Stomach (tissue), 9 donors: ENCODE data around the gene ARL8B. TPM values are rescaled to one million over a fixed set of nuclear protein-coding genes. Genes with fewer than 3 reads are reported as not detected.

Source experiments
- DNase-seq, 2 donors: peaks; one replicate each; pipeline versions ENCODE4 v3.0.0 to v3.0.0-alpha.2; 2013 to 2019
- H3K27ac ChIP-seq, 5 donors: fragments of 200-600 bp in 4 of 5; sonication (generic) in 4 of 5; one replicate each; pipeline ENCODE4 v1.5.1; 2013 to 2019; ENCODE audit warnings: mild to moderate bottlenecking in 1 of 5, moderate library complexity in 1 of 5
- H3K27me3 ChIP-seq, 3 donors: fragments of 200-600 bp; sonication (generic); one replicate each; pipeline ENCODE4 v1.5.1; 2017 to 2019; ENCODE audit warnings: mixed run types in 1 of 3
- H3K36me3 ChIP-seq, 4 donors: fragments of 200-600 bp; sonication (generic); 1 replicate in 3 of 4; 2 replicates in 1 of 4; pipeline ENCODE4 v1.5.1; 2016 to 2019
- H3K4me1 ChIP-seq, 4 donors: fragments of 200-600 bp; sonication (generic); one replicate each; pipeline ENCODE4 v1.5.1; 2016 to 2019
- H3K4me3 ChIP-seq, 4 donors: fragments of 200-600 bp; sonication (generic) in 3 of 4; one replicate each; pipeline ENCODE4 v1.5.1; 2016 to 2019; ENCODE audit warnings: mild to moderate bottlenecking in 1 of 4
- H3K9me3 ChIP-seq, 4 donors: fragments of 200-600 bp; sonication (generic); one replicate each; pipeline ENCODE4 v1.5.1; 2016 to 2019
- EP300 ChIP-seq: sonication (generic); formaldehyde crosslinking; IDR thresholded peaks from one replicate; pipeline ENCODE4 v1.6.1; 2017; ENCODE audit warnings: antibody characterized with exemption
- POLR2A ChIP-seq, 4 donors: fragments of 450-650 bp; IDR thresholded peaks; one replicate each; pipeline ENCODE4 v1.6.1; 2016; ENCODE audit warnings: antibody characterized with exemption in 4 of 4, control low read depth in 2 of 4, mild to moderate bottlenecking in 1 of 4, moderate library complexity in 1 of 4
- POLR2AphosphoS5 ChIP-seq, 3 donors: sonication (generic); formaldehyde crosslinking; IDR thresholded peaks; one replicate each; pipeline ENCODE4 v1.6.1; 2016; ENCODE audit warnings: antibody characterized with exemption in 3 of 3
- WGBS, 5 donors: extraction: QIAGEN DNeasy Blood & Tissue Kit in 3 of 5; methylation state at CpG; one replicate each; pipeline versions ENCODE4 v1.1.5 to v1.1.7; 2013 to 2018; 5-methylcytosine and 5-hydroxymethylcytosine counted together
- intact Hi-C: fragments of 100-400 bp; cut with DNase I; formaldehyde crosslinking; loops from one replicate; pipeline ENCODE4 v1.15.1; 2023; ENCODE audit warnings: low total_unique reads
- polyA plus RNA-seq, 3 donors: library from polyadenylated mRNA; stranded (reverse); fragments of 200-250 nt; gene quantifications; one replicate each; pipeline ENCODE4 v1.2.3, GENCODE V29; 2013
- total RNA-seq, 5 donors: library from RNA; depleted of rRNA; stranded (reverse); fragments of >200 nt; gene quantifications; one replicate each; pipeline versions ENCODE4 v1.1.0 to v1.2.3, GENCODE V29; 2014 to 2016
- TF ChIP-seq, protein P1 (sequence below), 7 experiments: fragments of 450-650 bp in 4 of 7; fragments of 200-600 bp in 3 of 7; sonication (generic) in 3 of 7; IDR thresholded peaks; one replicate each; pipeline ENCODE4 v1.5.1; 2016 to 2019; ENCODE audit warnings: antibody characterized with exemption in 7 of 7, control low read depth in 2 of 7, mild to moderate bottlenecking in 1 of 7
- donor health status: healthy with polysubstance abuse.
- donor health status: Bipolar disorder and iron deficiency.
- donor health status: healthy.

Gene ARL8B
- total and polyA plus RNA-seq, 8 donors, result 14.8 to 73.6 (median 34.5) TPM

DNA sequence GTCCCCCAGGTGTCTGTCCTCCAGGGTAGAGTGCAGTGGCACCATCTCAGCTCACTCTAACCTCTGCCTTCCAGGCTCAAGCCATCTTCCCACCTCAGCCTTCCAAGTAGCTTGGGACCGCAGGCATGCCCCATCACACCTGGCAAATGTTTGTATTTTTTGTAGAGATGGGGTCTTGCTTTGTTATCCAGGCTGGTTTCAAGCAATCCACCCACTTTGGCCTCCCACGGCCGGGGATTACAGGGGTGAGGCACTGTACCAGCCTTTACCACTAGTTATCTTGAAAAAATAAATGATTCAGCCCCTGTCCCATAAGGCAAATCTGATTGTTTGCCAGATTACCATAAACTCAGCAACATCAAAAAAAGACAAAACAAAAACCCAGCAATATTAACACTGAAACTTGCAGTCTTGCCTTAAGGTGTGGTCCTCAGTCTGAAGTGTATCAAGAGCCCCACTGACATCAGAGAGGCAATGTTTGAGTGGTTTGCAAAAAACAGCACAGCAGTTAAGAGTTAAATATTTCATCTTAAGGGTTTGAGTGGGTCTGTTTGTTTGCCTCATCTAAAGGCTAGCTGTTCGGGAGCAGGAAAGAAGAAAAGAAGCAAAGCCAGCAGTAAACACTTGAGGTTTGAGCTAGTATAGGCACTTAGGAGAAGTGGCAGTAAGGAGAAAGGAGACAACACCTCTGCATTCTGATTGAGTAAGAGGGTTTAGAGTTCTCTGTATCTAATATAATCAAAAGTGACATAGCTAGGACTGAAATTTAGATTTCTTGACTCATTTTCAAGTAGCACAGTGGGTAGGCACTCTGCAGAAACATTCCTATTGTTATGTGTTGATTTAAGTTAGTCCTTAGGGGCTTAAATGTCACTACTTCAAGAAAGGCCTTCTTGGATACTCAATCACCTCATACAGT is 39.1 kb downstream of the ARL8B start:
- Histone ChIP-seq H3K9me3 (no peaks in the 10 kb centered on the region), H3K27ac (no peak overlapping the region), H3K27me3 (no peaks in the 10 kb centered on the region), H3K4me3 (no peak overlapping the region), H3K4me1 (peaks cover 15 to 63% (median 42%) of the 10 kb centered on the region in 4 donors), H3K36me3 (no peaks in the 10 kb centered on the region)
- intact Hi-C loops, result no loop called here
- TF ChIP-seq, protein P1, sequence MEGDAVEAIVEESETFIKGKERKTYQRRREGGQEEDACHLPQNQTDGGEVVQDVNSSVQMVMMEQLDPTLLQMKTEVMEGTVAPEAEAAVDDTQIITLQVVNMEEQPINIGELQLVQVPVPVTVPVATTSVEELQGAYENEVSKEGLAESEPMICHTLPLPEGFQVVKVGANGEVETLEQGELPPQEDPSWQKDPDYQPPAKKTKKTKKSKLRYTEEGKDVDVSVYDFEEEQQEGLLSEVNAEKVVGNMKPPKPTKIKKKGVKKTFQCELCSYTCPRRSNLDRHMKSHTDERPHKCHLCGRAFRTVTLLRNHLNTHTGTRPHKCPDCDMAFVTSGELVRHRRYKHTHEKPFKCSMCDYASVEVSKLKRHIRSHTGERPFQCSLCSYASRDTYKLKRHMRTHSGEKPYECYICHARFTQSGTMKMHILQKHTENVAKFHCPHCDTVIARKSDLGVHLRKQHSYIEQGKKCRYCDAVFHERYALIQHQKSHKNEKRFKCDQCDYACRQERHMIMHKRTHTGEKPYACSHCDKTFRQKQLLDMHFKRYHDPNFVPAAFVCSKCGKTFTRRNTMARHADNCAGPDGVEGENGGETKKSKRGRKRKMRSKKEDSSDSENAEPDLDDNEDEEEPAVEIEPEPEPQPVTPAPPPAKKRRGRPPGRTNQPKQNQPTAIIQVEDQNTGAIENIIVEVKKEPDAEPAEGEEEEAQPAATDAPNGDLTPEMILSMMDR (IDR thresholded peaks at IDR 0.05), result no peak
- no peak for TF ChIP-seq POLR2A (IDR thresholded peaks at IDR 0.05)
- no peak for TF ChIP-seq EP300
- TF ChIP-seq POLR2AphosphoS5 (IDR thresholded peaks at IDR 0.05), result no peak
- 48 to 57% (median 50%) methylated on average over 4 of the region's 4 CpGs for WGBS, 5 donors
- no peak for DNase-seq

DNA sequence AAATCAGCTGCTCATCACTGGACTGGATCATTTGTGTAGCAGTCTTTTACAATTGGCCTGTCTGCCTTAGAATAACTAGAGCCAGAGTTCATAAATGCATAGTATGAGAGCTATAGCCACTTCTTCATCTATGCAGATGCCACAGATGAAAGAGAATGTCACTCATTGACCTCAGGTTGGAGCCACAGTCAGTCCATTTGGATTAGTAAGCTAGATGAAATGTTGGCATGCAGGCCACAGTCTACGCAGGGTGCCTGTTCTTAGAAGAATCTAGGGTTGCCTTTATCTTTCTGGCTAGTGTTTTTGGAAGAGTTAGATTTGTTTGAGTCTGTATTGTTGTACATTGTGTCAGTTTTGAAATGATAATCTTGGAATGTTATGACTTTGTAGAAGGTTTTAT is 40.0 kb downstream of the ARL8B start:
- Histone ChIP-seq H3K27me3 (no peaks in the 10 kb centered on the region), H3K4me3 (no peak overlapping the region)

DNA sequence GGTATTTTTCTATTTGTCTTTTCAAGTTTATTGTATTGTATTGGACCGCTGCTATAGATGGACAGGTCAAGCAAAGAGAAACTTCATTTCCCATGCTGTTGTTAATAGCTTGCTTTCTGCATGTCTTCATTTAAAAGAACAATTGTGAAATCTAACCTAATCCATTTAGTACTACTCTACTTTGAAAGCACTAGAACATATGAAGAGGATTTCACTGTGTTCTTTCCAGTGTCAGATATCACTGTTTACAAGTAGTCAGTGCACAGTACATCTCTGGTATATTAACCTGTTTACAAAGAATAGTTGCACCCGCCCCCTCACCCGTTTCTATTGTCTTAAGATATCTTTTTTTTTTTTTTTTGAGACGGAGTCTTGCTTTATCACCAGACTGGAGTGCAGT is 43.6 kb downstream of the ARL8B start:
- Histone ChIP-seq H3K4me3 (no peak overlapping the region), H3K27ac (no peak overlapping the region), H3K9me3 (no peaks in the 10 kb centered on the region), H3K27me3 (no peaks in the 10 kb centered on the region), H3K36me3 (peaks cover 0 to 3% (median 2%) of the 10 kb centered on the region in 4 donors), H3K4me1 (peaks cover 20 to 78% (median 58%) of the 10 kb centered on the region in 4 donors)
- WGBS, 5 donors, result 80 to 90% (median 83%) methylated on average over 4 of the region's 4 CpGs
- intact Hi-C loops, result no loop called here
- no peak for DNase-seq
- TF ChIP-seq EP300 (no peak), POLR2A (IDR thresholded peaks at IDR 0.05) (no peak), POLR2AphosphoS5 (IDR thresholded peaks at IDR 0.05) (no peak)
- TF ChIP-seq, protein P1 (IDR thresholded peaks at IDR 0.05), result no peak

More for the DNA sequence above, 40.0 kb downstream of the ARL8B start:
- no peak for TF ChIP-seq POLR2AphosphoS5 (IDR thresholded peaks at IDR 0.05)
- WGBS, 5 donors, result 38 to 67% (median 53%) methylated on average over 1 of the region's 1 CpG
- H3K27ac ChIP-seq, result no peak overlapping the region
- peaks cover 20 to 68% (median 45%) of the 10 kb centered on the region in 4 donors for H3K4me1 ChIP-seq
- no peak for DNase-seq
- intact Hi-C loops, result no loop called here
- no peaks in the 10 kb centered on the region for H3K9me3 ChIP-seq
- no peaks in the 10 kb centered on the region for H3K36me3 ChIP-seq

DNA sequence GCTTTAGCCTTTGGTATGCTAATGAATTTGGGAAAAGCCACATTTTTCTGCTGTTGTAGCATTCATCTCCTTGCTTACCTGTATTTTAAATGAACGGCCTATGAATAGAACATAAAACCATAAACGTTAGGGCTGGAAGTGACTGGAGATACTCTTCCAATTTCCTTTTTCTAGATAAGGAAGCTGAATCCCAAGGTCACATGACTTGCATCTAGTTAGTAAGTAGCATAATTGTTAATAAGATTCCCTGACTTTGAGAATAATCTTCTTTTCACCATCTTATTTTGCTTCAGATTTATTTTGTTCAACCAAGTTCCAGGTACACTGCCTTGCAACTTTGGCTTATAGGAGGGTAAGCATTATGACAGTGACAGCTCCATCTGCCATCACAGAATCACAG is 44.8 kb downstream of the ARL8B start:
- H3K27me3 ChIP-seq, result no peaks in the 10 kb centered on the region
- H3K4me3 ChIP-seq, result no peak overlapping the region
- no peak for DNase-seq
- intact Hi-C loops, result no loop called here
- 65 to 80% (median 71%) methylated on average over 2 of the region's 2 CpGs for WGBS, 5 donors
- no peaks in the 10 kb centered on the region for H3K9me3 ChIP-seq
- peaks cover 0 to 15% (median 13%) of the 10 kb centered on the region in 4 donors for H3K36me3 ChIP-seq
- peaks cover 8 to 66% (median 48%) of the 10 kb centered on the region in 4 donors for H3K4me1 ChIP-seq
- TF ChIP-seq POLR2AphosphoS5 (IDR thresholded peaks at IDR 0.05) (no peak), EP300 (no peak), POLR2A (IDR thresholded peaks at IDR 0.05) (no peak)
- TF ChIP-seq, protein P1 (IDR thresholded peaks at IDR 0.05), result no peak
- no peak overlapping the region for H3K27ac ChIP-seq

DNA sequence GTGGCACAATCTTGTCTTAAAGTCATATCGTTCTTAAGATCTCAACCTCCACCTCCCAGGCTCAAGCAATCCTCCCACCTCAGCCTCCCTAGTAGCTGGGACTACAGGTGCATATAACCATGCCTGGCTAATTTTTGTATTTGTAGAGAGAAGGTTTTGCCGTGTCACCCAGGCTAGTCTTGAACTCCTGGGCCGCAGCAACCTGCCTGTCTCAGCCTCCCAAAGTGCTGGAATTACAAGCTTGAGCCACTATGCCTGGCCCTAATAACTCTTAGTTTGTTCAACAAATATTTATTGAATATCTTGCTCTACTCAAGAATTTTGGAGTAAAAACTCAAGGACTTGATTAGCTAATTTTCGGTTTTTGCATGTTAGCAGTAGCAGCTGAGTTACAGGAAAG is 46.0 kb downstream of the ARL8B start:
- no peak overlapping the region for H3K4me3 ChIP-seq
- peaks cover 8 to 26% (median 26%) of the 10 kb centered on the region in 4 donors for H3K36me3 ChIP-seq
- TF ChIP-seq POLR2AphosphoS5 (IDR thresholded peaks at IDR 0.05) (no peak), EP300 (no peak), POLR2A (IDR thresholded peaks at IDR 0.05) (no peak)
- TF ChIP-seq, protein P1 (IDR thresholded peaks at IDR 0.05), result no peak
- H3K27me3 ChIP-seq, result no peaks in the 10 kb centered on the region
- intact Hi-C loops, result no loop called here
- no peaks in the 10 kb centered on the region for H3K9me3 ChIP-seq
- peaks cover 7 to 54% (median 40%) of the 10 kb centered on the region in 4 donors for H3K4me1 ChIP-seq
- H3K27ac ChIP-seq, result no peak overlapping the region
- 73 to 89% (median 81%) methylated on average over 4 of the region's 4 CpGs for WGBS, 5 donors
- DNase-seq, result no peak
